Mucosa of rectum (tissue), 2 donors: ENCODE results near the gene XCL1.

Source experiments
- H3K27ac ChIP-seq, 2 donors: one replicate each; pipeline ENCODE4 v1.7.0; 2013; ENCODE audit warnings: inconsistent platforms in 2 of 2, low read depth in 2 of 2, low read length in 2 of 2
- H3K27me3 ChIP-seq, 2 donors: one replicate each; pipeline ENCODE4 v1.7.0; 2013; ENCODE audit warnings: low read length in 2 of 2; ENCODE audit not compliant: control insufficient read depth in 2 of 2, insufficient read depth in 2 of 2
- H3K36me3 ChIP-seq, 2 donors: one replicate each; pipeline ENCODE4 v1.7.0; 2013; ENCODE audit warnings: low read length in 2 of 2; ENCODE audit not compliant: control insufficient read depth in 2 of 2, insufficient read depth in 2 of 2
- H3K4me1 ChIP-seq, 2 donors: one replicate each; pipeline ENCODE4 v1.7.0; 2013; ENCODE audit warnings: low read length in 2 of 2, mild to moderate bottlenecking in 1 of 2; ENCODE audit not compliant: control insufficient read depth in 2 of 2, insufficient read depth in 2 of 2
- H3K4me3 ChIP-seq, 2 donors: one replicate each; pipeline ENCODE4 v1.7.0; 2013; ENCODE audit warnings: low read length in 2 of 2
- H3K9ac ChIP-seq, 2 donors: one replicate each; pipeline ENCODE4 v1.7.0; 2013; ENCODE audit warnings: low read length in 2 of 2, low read depth in 1 of 2, mild to moderate bottlenecking in 1 of 2
- H3K9me3 ChIP-seq, 2 donors: one replicate each; pipeline ENCODE4 v1.7.0; 2013; ENCODE audit warnings: low read length in 2 of 2; ENCODE audit not compliant: control insufficient read depth in 2 of 2
- donor health status: healthy.
- donor health status: Normal muscosa, but diverticular disease.

The XCL1 gene

GRCh38 chr1:168603501-168604110, 27.2 kb downstream of the XCL1 start:
- no peak overlapping the region for H3K4me3 ChIP-seq
- no peaks in the 10 kb centered on the region for H3K9me3 ChIP-seq
- H3K36me3 ChIP-seq: no peaks in the 10 kb centered on the region
- no peaks in the 10 kb centered on the region for H3K4me1 ChIP-seq
- H3K9ac ChIP-seq: no peak overlapping the region
- no peaks in the 10 kb centered on the region for H3K27me3 ChIP-seq
- no peak overlapping the region for H3K27ac ChIP-seq

GRCh38 chr1:168605443-168605842, 29.0 kb downstream of the XCL1 start:
- Histone ChIP-seq H3K4me3 (no peak overlapping the region), H3K9ac (no peak overlapping the region), H3K9me3 (no peaks in the 10 kb centered on the region), H3K4me1 (no peaks in the 10 kb centered on the region), H3K36me3 (no peaks in the 10 kb centered on the region), H3K27ac (no peak overlapping the region), H3K27me3 (no peaks in the 10 kb centered on the region)

- Histone ChIP-seq H3K4me3 (no peak overlapping the region), H3K36me3 (no peaks in the 10 kb centered on the region), H3K4me1 (no peaks in the 10 kb centered on the region), H3K27me3 (no peaks in the 10 kb centered on the region), H3K27ac (no peak overlapping the region), H3K9me3 (no peaks in the 10 kb centered on the region), H3K9ac (no peak overlapping the region)
Measured at GRCh38 chr1:168606096-168606495, 29.7 kb downstream of the XCL1 start.

GRCh38 chr1:168607872-168608428, 31.5 kb downstream of the XCL1 start:
- H3K36me3 ChIP-seq: no peaks in the 10 kb centered on the region

GRCh38 chr1:168608796-168609715, 32.7 kb downstream of the XCL1 start:
- H3K27me3 ChIP-seq: no peaks in the 10 kb centered on the region
- H3K4me1 ChIP-seq: no peaks in the 10 kb centered on the region
- no peaks in the 10 kb centered on the region for H3K9me3 ChIP-seq
- no peak overlapping the region for H3K4me3 ChIP-seq
- H3K36me3 ChIP-seq: no peaks in the 10 kb centered on the region
- no peak overlapping the region for H3K27ac ChIP-seq
- no peak overlapping the region for H3K9ac ChIP-seq

More at GRCh38 chr1:168607872-168608428, 31.5 kb downstream of the XCL1 start:
- no peak overlapping the region for H3K27ac ChIP-seq
- H3K27me3 ChIP-seq: no peaks in the 10 kb centered on the region
- H3K4me3 ChIP-seq: no peak overlapping the region
- no peak overlapping the region for H3K9ac ChIP-seq
- H3K9me3 ChIP-seq: no peaks in the 10 kb centered on the region
- no peaks in the 10 kb centered on the region for H3K4me1 ChIP-seq

- no peaks in the 10 kb centered on the region for H3K9me3 ChIP-seq
- H3K9ac ChIP-seq: no peak overlapping the region
- no peak overlapping the region for H3K4me3 ChIP-seq
- no peaks in the 10 kb centered on the region for H3K27me3 ChIP-seq
- H3K4me1 ChIP-seq: no peaks in the 10 kb centered on the region
- H3K36me3 ChIP-seq: no peaks in the 10 kb centered on the region
- no peak overlapping the region for H3K27ac ChIP-seq
Measured at GRCh38 chr1:168609741-168610510, 33.5 kb downstream of the XCL1 start.

- Histone ChIP-seq H3K36me3 (no peaks in the 10 kb centered on the region), H3K27ac (no peak overlapping the region), H3K4me1 (no peaks in the 10 kb centered on the region), H3K9me3 (no peaks in the 10 kb centered on the region), H3K9ac (no peak overlapping the region), H3K4me3 (no peak overlapping the region), H3K27me3 (no peaks in the 10 kb centered on the region)
Measured at GRCh38 chr1:168613038-168613451, 36.6 kb downstream of the XCL1 start.

GRCh38 chr1:168613691-168614231, 37.4 kb downstream of the XCL1 start:
- no peaks in the 10 kb centered on the region for H3K4me1 ChIP-seq
- no peaks in the 10 kb centered on the region for H3K27me3 ChIP-seq
- no peak overlapping the region for H3K4me3 ChIP-seq
- no peak overlapping the region for H3K27ac ChIP-seq
- H3K9ac ChIP-seq: no peak overlapping the region
- H3K36me3 ChIP-seq: no peaks in the 10 kb centered on the region
- H3K9me3 ChIP-seq: no peaks in the 10 kb centered on the region

GRCh38 chr1:168614235-168614634, 37.8 kb downstream of the XCL1 start:
- no peak overlapping the region for H3K9ac ChIP-seq
- no peaks in the 10 kb centered on the region for H3K9me3 ChIP-seq
- H3K4me1 ChIP-seq: no peaks in the 10 kb centered on the region
- H3K27ac ChIP-seq: no peak overlapping the region
- H3K36me3 ChIP-seq: no peaks in the 10 kb centered on the region
- no peaks in the 10 kb centered on the region for H3K27me3 ChIP-seq
- H3K4me3 ChIP-seq: no peak overlapping the region
